Measurements from ENCODE around the gene HSCB. TPM values are rescaled to one million over a fixed set of nuclear protein-coding genes. Genes with fewer than 3 reads are reported as not detected.

Gene HSCB
- total and polyA plus RNA-seq, 5 donors from 2014 or later: 4.9 to 12.0 (median 9.5) TPM

DNA sequence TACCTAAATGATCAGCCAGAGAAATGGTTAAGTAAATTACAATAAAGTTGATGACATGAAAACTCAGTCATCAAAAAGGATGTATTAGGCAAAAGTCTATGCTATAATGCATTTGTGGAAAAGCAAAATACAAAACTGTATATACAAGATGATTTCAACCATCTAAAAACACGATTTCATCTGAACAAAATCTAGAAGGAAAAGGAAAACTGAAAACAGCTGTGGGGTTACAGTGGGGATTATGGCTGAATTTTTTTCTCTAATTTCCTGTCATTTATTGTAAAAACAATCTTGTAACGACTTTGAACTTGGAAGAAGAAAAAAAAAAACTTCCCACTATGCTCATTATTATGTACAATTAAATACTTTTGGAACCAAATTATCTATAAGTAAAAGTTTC lies 30.5 kb upstream of the HSCB start:
- H3K27ac ChIP-seq (ENCODE audit: insufficient read depth, low read length, poor library complexity, severe bottlenecking): no peak overlapping the region
- no peak overlapping the region for H3K27ac Mint-ChIP-seq
- H3K27me3 Mint-ChIP-seq: no peaks in the 10 kb centered on the region
- peaks cover 28% of the 10 kb centered on the region for H3K36me3 Mint-ChIP-seq
- DNase-seq (no peak), ATAC-seq (ENCODE audit: low read depth in 2 of 2) (no peak)
- H3K9me3 Mint-ChIP-seq: peaks cover 0 to 1% (median 0%) of the 10 kb centered on the region in 7 donors
- peaks cover 5 to 18% (median 5%) of the 10 kb centered on the region in 4 donors for H3K4me1 Mint-ChIP-seq
- H3K27me3 ChIP-seq (ENCODE audit: control insufficient read depth, insufficient read depth, low read length): no peaks in the 10 kb centered on the region
- H3K4me3 Mint-ChIP-seq: no peak overlapping the region
- H3K4me1 ChIP-seq (ENCODE audit: control insufficient read depth, insufficient read depth, low read length, poor library complexity, severe bottlenecking): no peaks in the 10 kb centered on the region
- H3K36me3 ChIP-seq (ENCODE audit: control insufficient read depth, insufficient read depth, low read length): peaks cover 7% of the 10 kb centered on the region
- H3K4me3 ChIP-seq (ENCODE audit: low read depth, low read length): no peak overlapping the region
- H3K9me3 ChIP-seq (ENCODE audit: control insufficient read depth in 2 of 2, low read length in 2 of 2): no peaks in the 10 kb centered on the region

DNA sequence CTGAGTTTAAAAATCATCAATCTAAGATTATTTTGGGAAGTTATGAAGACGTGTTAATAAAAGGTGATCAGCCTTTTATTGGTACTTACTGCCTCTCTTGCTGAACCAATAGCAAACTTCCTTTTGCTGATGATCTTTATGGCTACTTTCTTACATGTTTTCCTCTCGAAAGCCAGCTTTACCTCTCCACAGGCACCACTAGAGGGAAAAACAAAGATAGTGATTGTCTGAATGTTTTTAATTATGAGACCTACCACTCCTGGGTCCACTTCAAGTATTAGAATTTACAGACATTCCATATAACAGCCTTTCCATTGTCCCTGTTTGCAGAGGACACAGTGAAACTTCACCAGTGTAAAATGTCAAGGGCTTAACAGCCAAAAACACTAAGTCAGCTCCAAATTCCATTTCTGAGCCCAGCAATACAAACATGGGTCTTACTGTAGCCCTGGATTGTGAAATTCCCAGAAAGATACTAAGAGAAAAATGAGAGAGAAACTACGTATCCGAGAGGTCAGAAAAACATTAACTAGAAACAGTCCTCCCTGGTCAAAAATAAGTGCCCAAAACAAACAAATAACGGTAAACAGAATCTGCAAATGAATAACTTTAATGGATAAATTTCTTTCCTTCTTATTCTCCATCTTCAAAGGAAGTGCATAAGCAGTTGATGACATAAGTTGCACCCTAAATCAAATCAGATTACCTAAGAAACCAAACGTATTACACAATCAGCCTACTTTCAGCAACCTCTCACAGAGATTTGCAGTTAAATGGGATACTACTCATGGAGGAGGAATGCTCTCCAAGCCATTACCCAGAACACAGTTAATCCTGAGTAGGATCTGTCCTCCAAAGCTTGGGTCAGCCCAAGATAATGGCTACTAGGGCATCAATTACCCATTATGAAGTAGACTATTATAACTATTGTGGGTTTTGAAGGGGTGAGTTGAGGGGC lies 29.7 kb upstream of the HSCB start:
- Mint-ChIP-seq H3K4me1 (peaks cover 5 to 18% (median 5%) of the 10 kb centered on the region in 4 donors), H3K36me3 (peaks cover 25% of the 10 kb centered on the region), H3K9me3 (no peaks in the 10 kb centered on the region), H3K27ac (peak overlapping the region in 1 of 3 donors; percentile 44), H3K27me3 (no peaks in the 10 kb centered on the region), H3K4me3 (no peak overlapping the region)
- ATAC-seq (ENCODE audit: low read depth in 2 of 2) (no peak), DNase-seq (no peak)
- Histone ChIP-seq H3K9me3 (ENCODE audit: control insufficient read depth in 2 of 2, low read length in 2 of 2) (no peaks in the 10 kb centered on the region), H3K27me3 (ENCODE audit: control insufficient read depth, insufficient read depth, low read length) (no peaks in the 10 kb centered on the region), H3K4me1 (ENCODE audit: control insufficient read depth, insufficient read depth, low read length, poor library complexity, severe bottlenecking) (no peaks in the 10 kb centered on the region), H3K4me3 (ENCODE audit: low read depth, low read length) (no peak overlapping the region), H3K27ac (ENCODE audit: insufficient read depth, low read length, poor library complexity, severe bottlenecking) (no peak overlapping the region), H3K36me3 (ENCODE audit: control insufficient read depth, insufficient read depth, low read length) (peaks cover 7% of the 10 kb centered on the region)

DNA sequence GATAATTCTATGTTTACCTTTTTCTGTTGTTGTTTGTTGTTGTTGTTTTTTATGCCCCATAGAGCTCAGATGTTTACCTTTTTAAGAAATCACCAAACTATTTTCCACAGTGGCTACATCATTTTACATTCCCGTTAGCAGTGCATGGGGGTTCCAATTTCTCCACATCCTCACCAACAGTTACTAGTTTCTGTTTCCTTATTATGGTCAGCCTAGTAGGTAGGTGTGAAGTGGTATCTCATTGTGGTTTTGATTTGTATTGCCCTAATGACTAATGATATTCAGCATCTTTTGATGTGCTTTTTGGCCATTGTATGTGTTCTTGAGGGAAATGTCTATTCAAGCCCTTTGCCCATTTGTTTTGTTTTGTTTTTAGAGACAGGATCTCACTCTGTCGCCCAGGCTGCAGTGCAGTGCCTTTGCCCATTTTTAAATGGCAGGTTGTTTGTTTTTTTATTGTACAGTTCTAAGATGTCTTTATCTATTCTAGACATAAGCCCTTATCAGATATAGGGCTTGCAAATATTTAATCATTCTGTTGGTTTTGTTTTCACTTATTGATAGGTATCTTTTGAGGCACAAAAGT lies 27.7 kb upstream of the HSCB start:
- peaks cover 5 to 18% (median 11%) of the 10 kb centered on the region in 4 donors for H3K4me1 Mint-ChIP-seq
- no peaks in the 10 kb centered on the region for H3K27me3 Mint-ChIP-seq
- DNase-seq (no peak), ATAC-seq (ENCODE audit: low read depth in 2 of 2) (no peak)
- H3K9me3 Mint-ChIP-seq: peaks cover 0 to 2% (median 0%) of the 10 kb centered on the region in 7 donors
- H3K27ac Mint-ChIP-seq: peak overlapping the region in 1 of 3 donors; percentile 20
- Histone ChIP-seq H3K4me1 (ENCODE audit: control insufficient read depth, insufficient read depth, low read length, poor library complexity, severe bottlenecking) (no peaks in the 10 kb centered on the region), H3K36me3 (ENCODE audit: control insufficient read depth, insufficient read depth, low read length) (peaks cover 7% of the 10 kb centered on the region), H3K4me3 (ENCODE audit: low read depth, low read length) (no peak overlapping the region), H3K9me3 (ENCODE audit: control insufficient read depth in 2 of 2, low read length in 2 of 2) (no peaks in the 10 kb centered on the region), H3K27ac (ENCODE audit: insufficient read depth, low read length, poor library complexity, severe bottlenecking) (no peak overlapping the region), H3K27me3 (ENCODE audit: control insufficient read depth, insufficient read depth, low read length) (no peaks in the 10 kb centered on the region)
- peaks cover 19% of the 10 kb centered on the region for H3K36me3 Mint-ChIP-seq
- H3K4me3 Mint-ChIP-seq: peak overlapping the region in 1 of 4 donors; percentile 39

- no peaks in the 10 kb centered on the region for H3K4me1 ChIP-seq (ENCODE audit: control insufficient read depth, insufficient read depth, low read length, poor library complexity, severe bottlenecking)
- peaks cover 2% of the 10 kb centered on the region for H3K36me3 ChIP-seq (ENCODE audit: control insufficient read depth, insufficient read depth, low read length)
- no peaks in the 10 kb centered on the region for H3K27me3 Mint-ChIP-seq
- H3K27ac Mint-ChIP-seq: no peak overlapping the region
- ATAC-seq (ENCODE audit: low read depth in 2 of 2) (no peak), DNase-seq (no peak)
- no peak overlapping the region for H3K4me3 ChIP-seq (ENCODE audit: low read depth, low read length)
- H3K4me1 Mint-ChIP-seq: peaks cover 5 to 18% (median 11%) of the 10 kb centered on the region in 4 donors
- H3K4me3 Mint-ChIP-seq: no peak overlapping the region
- H3K9me3 ChIP-seq (ENCODE audit: control insufficient read depth in 2 of 2, low read length in 2 of 2): no peaks in the 10 kb centered on the region
- H3K36me3 Mint-ChIP-seq: peaks cover 24% of the 10 kb centered on the region
- H3K27ac ChIP-seq (ENCODE audit: insufficient read depth, low read length, poor library complexity, severe bottlenecking): no peak overlapping the region
- H3K27me3 ChIP-seq (ENCODE audit: control insufficient read depth, insufficient read depth, low read length): no peaks in the 10 kb centered on the region
- H3K9me3 Mint-ChIP-seq: peaks cover 0 to 2% (median 0%) of the 10 kb centered on the region in 7 donors
Observed at GRCh38 chr22:28715611-28716010, 26.2 kb upstream of the HSCB start.

GRCh38 chr22:28716686-28717085 lies 25.2 kb upstream of the HSCB start:
- Mint-ChIP-seq H3K27me3 (no peaks in the 10 kb centered on the region), H3K27ac (no peak overlapping the region), H3K36me3 (peaks cover 19% of the 10 kb centered on the region), H3K9me3 (peaks cover 0 to 2% (median 0%) of the 10 kb centered on the region in 7 donors), H3K4me3 (no peak overlapping the region), H3K4me1 (peaks cover 5 to 18% (median 9%) of the 10 kb centered on the region in 4 donors)
- ATAC-seq (ENCODE audit: low read depth in 2 of 2) (no peak), DNase-seq (no peak)
- H3K4me1 ChIP-seq (ENCODE audit: control insufficient read depth, insufficient read depth, low read length, poor library complexity, severe bottlenecking): no peaks in the 10 kb centered on the region
- H3K27ac ChIP-seq (ENCODE audit: insufficient read depth, low read length, poor library complexity, severe bottlenecking): no peak overlapping the region
- H3K9me3 ChIP-seq (ENCODE audit: control insufficient read depth in 2 of 2, low read length in 2 of 2): no peaks in the 10 kb centered on the region
- no peaks in the 10 kb centered on the region for H3K27me3 ChIP-seq (ENCODE audit: control insufficient read depth, insufficient read depth, low read length)
- no peaks in the 10 kb centered on the region for H3K36me3 ChIP-seq (ENCODE audit: control insufficient read depth, insufficient read depth, low read length)
- no peak overlapping the region for H3K4me3 ChIP-seq (ENCODE audit: low read depth, low read length)

DNA sequence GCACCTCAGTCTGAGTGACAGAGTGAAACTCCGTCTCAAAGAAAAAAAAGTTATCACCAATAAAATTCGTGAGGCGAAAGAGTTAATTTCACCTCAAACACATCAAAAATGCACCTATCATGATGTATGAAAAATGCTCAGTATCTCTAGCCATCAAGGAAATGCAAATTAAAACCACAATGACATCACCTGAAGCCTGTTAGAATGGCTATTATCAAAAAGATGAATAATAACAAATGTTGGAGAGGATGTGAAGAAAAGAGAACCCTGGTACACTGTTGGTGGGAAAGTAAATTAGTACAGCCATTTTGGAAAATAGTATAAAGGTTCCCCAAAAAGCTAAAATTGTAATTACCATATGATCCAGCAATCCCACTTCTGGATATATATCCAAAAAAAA lies 23.8 kb upstream of the HSCB start:
- H3K9me3 Mint-ChIP-seq: peaks cover 0 to 2% (median 0%) of the 10 kb centered on the region in 7 donors
- H3K4me3 ChIP-seq (ENCODE audit: low read depth, low read length): no peak overlapping the region
- H3K27me3 Mint-ChIP-seq: no peaks in the 10 kb centered on the region
- no peaks in the 10 kb centered on the region for H3K9me3 ChIP-seq (ENCODE audit: control insufficient read depth in 2 of 2, low read length in 2 of 2)
- no peaks in the 10 kb centered on the region for H3K4me1 ChIP-seq (ENCODE audit: control insufficient read depth, insufficient read depth, low read length, poor library complexity, severe bottlenecking)
- no peaks in the 10 kb centered on the region for H3K36me3 ChIP-seq (ENCODE audit: control insufficient read depth, insufficient read depth, low read length)
- H3K4me1 Mint-ChIP-seq: peaks cover 5 to 18% (median 9%) of the 10 kb centered on the region in 4 donors
- H3K27me3 ChIP-seq (ENCODE audit: control insufficient read depth, insufficient read depth, low read length): no peaks in the 10 kb centered on the region
- H3K27ac Mint-ChIP-seq: peak overlapping the region in 1 of 3 donors; percentile 72
- peaks cover 15% of the 10 kb centered on the region for H3K36me3 Mint-ChIP-seq
- DNase-seq (peak in 1 of 3 donors; percentile 22), ATAC-seq (ENCODE audit: low read depth in 2 of 2) (no peak)
- H3K27ac ChIP-seq (ENCODE audit: insufficient read depth, low read length, poor library complexity, severe bottlenecking): no peak overlapping the region
- no peak overlapping the region for H3K4me3 Mint-ChIP-seq

- Histone ChIP-seq H3K27ac (ENCODE audit: insufficient read depth, low read length, poor library complexity, severe bottlenecking) (no peak overlapping the region), H3K9me3 (ENCODE audit: control insufficient read depth in 2 of 2, low read length in 2 of 2) (no peaks in the 10 kb centered on the region), H3K27me3 (ENCODE audit: control insufficient read depth, insufficient read depth, low read length) (no peaks in the 10 kb centered on the region), H3K36me3 (ENCODE audit: control insufficient read depth, insufficient read depth, low read length) (no peaks in the 10 kb centered on the region), H3K4me1 (ENCODE audit: control insufficient read depth, insufficient read depth, low read length, poor library complexity, severe bottlenecking) (no peaks in the 10 kb centered on the region), H3K4me3 (ENCODE audit: low read depth, low read length) (no peak overlapping the region)
- Mint-ChIP-seq H3K27ac (no peak overlapping the region), H3K9me3 (no peaks in the 10 kb centered on the region), H3K36me3 (peaks cover 32% of the 10 kb centered on the region), H3K4me1 (peaks cover 0 to 5% (median 0%) of the 10 kb centered on the region in 4 donors), H3K4me3 (no peak overlapping the region), H3K27me3 (no peaks in the 10 kb centered on the region)
- no peak for ATAC-seq (ENCODE audit: low read depth in 2 of 2)
- DNase-seq: no peak
Observed at GRCh38 chr22:28728002-28728401, 13.8 kb upstream of the HSCB start.

Measured in CD4-positive, CD25-positive, alpha-beta regulatory T cell (primary cell).